Islet precursor cell (in vitro differentiated cells): ENCODE results near the gene ZNF215.
"Not testable (repeated sequence)": the region's sequence is repeated elsewhere in the genome, so short reads cannot be mapped to it uniquely, and the experiment has no call there.

ENCODE experiments used
- DNase-seq: peaks from one replicate; pipeline ENCODE4 v3.0.0-alpha.2; 2018

The ZNF215 gene

GRCh38 chr11:6943131-6943530 is 16.9 kb downstream of the ZNF215 start:
- DNase-seq: no peak

- DNase-seq: not testable (repeated sequence)
These were observed 28.0 kb downstream of the ZNF215 start for GRCh38 chr11:6954248-6954647.

- DNase-seq: no peak
These were observed 35.9 kb downstream of the ZNF215 start for GRCh38 chr11:6962141-6962540.

GRCh38 chr11:6962673-6963072 is 36.4 kb downstream of the ZNF215 start:
- no peak for DNase-seq

- no peak for DNase-seq
These were observed 42.6 kb downstream of the ZNF215 start for GRCh38 chr11:6968816-6969215.

- not testable (repeated sequence) for DNase-seq
These were observed 43.6 kb downstream of the ZNF215 start for GRCh38 chr11:6969854-6970253.

- DNase-seq: no peak
These were observed 53.1 kb downstream of the ZNF215 start for GRCh38 chr11:6979365-6979764.

GRCh38 chr11:6986487-6986886 is 60.3 kb downstream of the ZNF215 start:
- DNase-seq: no peak

- DNase-seq: no peak
These were observed 62.3 kb downstream of the ZNF215 start for GRCh38 chr11:6988506-6988905.

GRCh38 chr11:6991227-6991626 is 65.0 kb downstream of the ZNF215 start:
- DNase-seq: no peak

- DNase-seq: no peak
These were observed 65.8 kb downstream of the ZNF215 start for GRCh38 chr11:6992026-6992425.

GRCh38 chr11:6992457-6993417 is 66.5 kb downstream of the ZNF215 start:
- DNase-seq: no peak

GRCh38 chr11:6995703-6996102 is 69.5 kb downstream of the ZNF215 start:
- DNase-seq: no peak

GRCh38 chr11:7004482-7004881 is 78.3 kb downstream of the ZNF215 start:
- no peak for DNase-seq
